ENCODE data around the gene CCNY. TPM values are rescaled to one million over a fixed set of nuclear protein-coding genes. Genes with fewer than 3 reads are reported as not detected.

CCNY gene
- total RNA-seq, 1 experiment from 2014 or later: 62.2 TPM

- RAD21 ChIA-PET (ENCODE audit: low non-redundant PET in 1 of 2, low total read pairs in 2 of 2, uncharacterized antibody in 2 of 2, unreplicated experiment in 2 of 2): no interaction called here
- no peaks in the 10 kb centered on the region; a peak in 1 of 4 replicates for H3K4me1 ChIP-seq (ENCODE audit: control insufficient read depth in 1 of 2, insufficient read depth in 2 of 2, low read length in 2 of 2)
- H3K9ac ChIP-seq (ENCODE audit: low read length): no peak overlapping the region
- BruUV-seq (replicated peaks): no TSS peak
- no peak overlapping the region for H3K4me3 ChIP-seq (replicated peaks in 1 of 2; ENCODE audit: low read depth in 1 of 2, low read length in 2 of 2)
- no peaks in the 10 kb centered on the region for H3K79me2 ChIP-seq (ENCODE audit: insufficient read depth, low read length)
- no peak for DNase-seq (ENCODE audit: low read depth, low spot score)
- intact Hi-C loops (cut with micrococcal nuclease): no loop called here
- ATAC-seq: no peak
- no peaks in the 10 kb centered on the region for H3K9me3 ChIP-seq (ENCODE audit: control insufficient read depth in 1 of 2, insufficient read depth in 1 of 2, low read depth in 1 of 2, low read length in 2 of 2)
- H3K4me2 ChIP-seq (ENCODE audit: low read length): no peak overlapping the region
- H3K27me3 ChIP-seq (ENCODE audit: insufficient read depth, low read length): no peaks in the 10 kb centered on the region
- H3K27ac ChIP-seq (ENCODE audit: low read depth, low read length): no peak overlapping the region
- CTCF ChIA-PET: no interaction called here
- H4K20me1 ChIP-seq (ENCODE audit: insufficient read depth): no peaks in the 10 kb centered on the region
- no peaks in the 10 kb centered on the region for H3K9me2 ChIP-seq (ENCODE audit: insufficient read depth)
- H3K36me3 ChIP-seq (ENCODE audit: control insufficient read depth in 1 of 2, insufficient read depth in 2 of 2, low read length in 2 of 2): no peaks in the 10 kb centered on the region
- TF ChIP-seq ZNF274 (IDR thresholded peaks at IDR 0.05; ENCODE audit: low read depth, low read length) (no peak), RAD21 (IDR thresholded peaks at IDR 0.05; ENCODE audit: low read depth) (no peak), SIN3A (IDR thresholded peaks at IDR 0.05; ENCODE audit: low read depth) (no peak), SRF (IDR thresholded peaks at IDR 0.05; ENCODE audit: low read depth) (no peak), TCF7L2 (IDR thresholded peaks at IDR 0.05; ENCODE audit: borderline replicate concordance, extremely low read depth, insufficient read depth, insufficient read length) (no peak), EZH2 (IDR thresholded peaks at IDR 0.05) (no peak), SP1 (IDR thresholded peaks at IDR 0.05; ENCODE audit: low read depth) (no peak)
- POLR2A ChIA-PET: no interaction called here
- no peak overlapping the region for H2AFZ ChIP-seq (ENCODE audit: low read depth, low read length, poor library complexity, severe bottlenecking)
Measured at GRCh38 chr10:35541720-35542119, 205.4 kb downstream of the CCNY start.

GRCh38 chr10:35542303-35542702 lies 206.0 kb downstream of the CCNY start:
- POLR2A ChIA-PET: no interaction called here
- intact Hi-C loops (cut with micrococcal nuclease): no loop called here
- H3K4me3 ChIP-seq (replicated peaks in 1 of 2; ENCODE audit: low read depth in 1 of 2, low read length in 2 of 2): no peak overlapping the region
- H3K9me3 ChIP-seq (ENCODE audit: control insufficient read depth in 1 of 2, insufficient read depth in 1 of 2, low read depth in 1 of 2, low read length in 2 of 2): no peaks in the 10 kb centered on the region
- no peaks in the 10 kb centered on the region for H3K79me2 ChIP-seq (ENCODE audit: insufficient read depth, low read length)
- H3K9me2 ChIP-seq (ENCODE audit: insufficient read depth): no peaks in the 10 kb centered on the region
- no peak overlapping the region for H2AFZ ChIP-seq (ENCODE audit: low read depth, low read length, poor library complexity, severe bottlenecking)
- no peak for TF ChIP-seq SIN3A (IDR thresholded peaks at IDR 0.05; ENCODE audit: low read depth)
- TF ChIP-seq ATF3 (IDR thresholded peaks at IDR 0.05): no peak
- no peak for TF ChIP-seq ZNF274 (IDR thresholded peaks at IDR 0.05; ENCODE audit: low read depth, low read length)
- TF ChIP-seq MAX (IDR thresholded peaks at IDR 0.05): no peak
- no peak for TF ChIP-seq ZFX (IDR thresholded peaks at IDR 0.05)
- TF ChIP-seq YY1 (IDR thresholded peaks at IDR 0.05; ENCODE audit: extremely low read depth, insufficient replicate concordance, low read depth, low read length): no peak
- H3K27me3 ChIP-seq (ENCODE audit: insufficient read depth, low read length): no peaks in the 10 kb centered on the region
- RAD21 ChIA-PET (ENCODE audit: low non-redundant PET in 1 of 2, low total read pairs in 2 of 2, uncharacterized antibody in 2 of 2, unreplicated experiment in 2 of 2): no interaction called here
- ATAC-seq (no peak), DNase-seq (ENCODE audit: low read depth, low spot score) (no peak)
- H3K36me3 ChIP-seq (ENCODE audit: control insufficient read depth in 1 of 2, insufficient read depth in 2 of 2, low read length in 2 of 2): no peaks in the 10 kb centered on the region
- no peaks in the 10 kb centered on the region for H4K20me1 ChIP-seq (ENCODE audit: insufficient read depth)
- H3K4me1 ChIP-seq (ENCODE audit: control insufficient read depth in 1 of 2, insufficient read depth in 2 of 2, low read length in 2 of 2): no peaks in the 10 kb centered on the region; a peak in 1 of 4 replicates
- no peak overlapping the region for H3K9ac ChIP-seq (ENCODE audit: low read length)
- no peak overlapping the region for H3K4me2 ChIP-seq (ENCODE audit: low read length)
- CTCF ChIA-PET: no interaction called here
- BruUV-seq (replicated peaks): no TSS peak
- no peak overlapping the region for H3K27ac ChIP-seq (ENCODE audit: low read depth, low read length)

Data from HCT116 (cell line).